Right lobe of liver (tissue), 4 donors: ENCODE results near the gene HSD17B3.

ENCODE experiments used
- CTCF ChIP-seq, 4 donors: fragments of 200-600 bp in 3 of 4; fragments of 450-650 bp in 1 of 4; IDR thresholded peaks; one replicate each; pipeline versions ENCODE4 v1.5.1 to v1.8.0; 2016 to 2022; ENCODE audit warnings: antibody characterized with exemption in 4 of 4, mild to moderate bottlenecking in 2 of 4
- POLR2A ChIP-seq: fragments of 450-650 bp; IDR thresholded peaks from one replicate; pipeline ENCODE4 v1.6.1; 2017; ENCODE audit warnings: antibody characterized with exemption, mild to moderate bottlenecking
- donor health status: DM: no; HTN: no; CAD: no.
- donor health status: DM: no; HTN: no; CAD: no.
- donor health status: DM: no; HTN: yes; CAD: no.

- TF ChIP-seq POLR2A (no peak), CTCF (IDR thresholded peaks at IDR 0.05) (no peak)
These were observed 113.4 kb downstream of the HSD17B3 start for GRCh38 chr9:96188571-96188970.
